ENCODE measurements around the gene KRT78.

KRT78 gene

GRCh38 chr12:52825961-52826360 is 22.8 kb downstream of the KRT78 start:
- DNase-seq (ENCODE audit: low read depth in 1 of 2, low spot score in 1 of 2): no peak

GRCh38 chr12:52824741-52825410 is 23.9 kb downstream of the KRT78 start:
- no peak for DNase-seq (ENCODE audit: low read depth in 1 of 2, low spot score in 1 of 2)

GRCh38 chr12:52823761-52824450 is 24.9 kb downstream of the KRT78 start:
- no peak for DNase-seq (ENCODE audit: low read depth in 1 of 2, low spot score in 1 of 2)

- DNase-seq (ENCODE audit: low read depth in 1 of 2, low spot score in 1 of 2): no peak
These were observed 25.9 kb downstream of the KRT78 start for GRCh38 chr12:52822771-52823510.

- DNase-seq (ENCODE audit: low read depth in 1 of 2, low spot score in 1 of 2): no peak
These were observed 26.8 kb downstream of the KRT78 start for GRCh38 chr12:52821826-52822660.

- DNase-seq (ENCODE audit: low read depth in 1 of 2, low spot score in 1 of 2): no peak
These were observed 27.6 kb downstream of the KRT78 start for GRCh38 chr12:52821071-52821730.

- DNase-seq (ENCODE audit: low read depth in 1 of 2, low spot score in 1 of 2): no peak
These were observed 28.3 kb downstream of the KRT78 start for GRCh38 chr12:52820521-52820920.

GRCh38 chr12:52819731-52820510 is 28.9 kb downstream of the KRT78 start:
- no peak for DNase-seq (ENCODE audit: low read depth in 1 of 2, low spot score in 1 of 2)

- no peak for DNase-seq (ENCODE audit: low read depth in 1 of 2, low spot score in 1 of 2)
These were observed 29.8 kb downstream of the KRT78 start for GRCh38 chr12:52818887-52819420.

- no peak for DNase-seq (ENCODE audit: low read depth in 1 of 2, low spot score in 1 of 2)
These were observed 30.4 kb downstream of the KRT78 start for GRCh38 chr12:52818388-52818787.

GRCh38 chr12:52817699-52818238 is 31.0 kb downstream of the KRT78 start:
- DNase-seq (ENCODE audit: low read depth in 1 of 2, low spot score in 1 of 2): no peak

- no peak for DNase-seq (ENCODE audit: low read depth in 1 of 2, low spot score in 1 of 2)
These were observed 31.6 kb downstream of the KRT78 start for GRCh38 chr12:52817003-52817698.

- no peak for DNase-seq (ENCODE audit: low read depth in 1 of 2, low spot score in 1 of 2)
These were observed 32.9 kb downstream of the KRT78 start for GRCh38 chr12:52815676-52816588.

- DNase-seq (ENCODE audit: low read depth in 1 of 2, low spot score in 1 of 2): no peak
These were observed 33.6 kb downstream of the KRT78 start for GRCh38 chr12:52815161-52815560.

GRCh38 chr12:52814710-52815155 is 34.1 kb downstream of the KRT78 start:
- no peak for DNase-seq (ENCODE audit: low read depth in 1 of 2, low spot score in 1 of 2)

GRCh38 chr12:52813885-52814709 is 34.7 kb downstream of the KRT78 start, which contains the start of gene KRT4:
TSS of gene KRT4 (minus strand) at chr12:52814116. CDS start at chr12:52814058, 58 bp downstream.
- no peak for DNase-seq (ENCODE audit: low read depth in 1 of 2, low spot score in 1 of 2)
